SK-N-SH (cell line): ENCODE measurements around the gene MKRN2. TPM values are rescaled to one million over a fixed set of nuclear protein-coding genes. Genes with fewer than 3 reads are reported as not detected.

Source experiments
- CTCF ChIA-PET: fragments of 300-600, 350-600 bp; formaldehyde crosslinking; extraction: SDS; loops from one replicate; lab custom pipeline; 2021; lab: Yijun Ruan, JAX
- POLR2A ChIA-PET: fragments of 350-600 bp; sonication (Branson Sonifier 250); formaldehyde crosslinking; extraction: SDS; loops from one replicate; lab custom pipeline; 2020; ENCODE audit warnings: antibody characterized with exemption, inconsistent platforms; lab: Yijun Ruan, JAX
- DNase-seq: peaks from one replicate; pipeline ENCODE4 v3.0.0; 2012
- H2AFZ ChIP-seq: fragments of 200-600 bp; sonication (generic); 2 replicates; pipeline ENCODE4 v1.8.1; 2016; ENCODE audit warnings: antibody characterized with exemption, mild to moderate bottlenecking, low read depth
- H3F3A ChIP-seq: fragments of 200-600 bp; sonication (generic); replicated peaks from 2 replicates; pipeline ENCODE3; 2016; ENCODE audit warnings: antibody characterized with exemption, mild to moderate bottlenecking; ENCODE audit not compliant: insufficient read depth
- H3K27ac ChIP-seq, 2 experiments: fragments of 200-500 bp in 1 of 2; fragments of 200-600 bp in 1 of 2; sonication (Bioruptor generic) in 1 of 2; sonication (generic), shearing (Covaris generic) in 1 of 2; 2 replicates each; pipeline versions ENCODE4 v1.5.1 to v1.6.1; 2014 to 2016; ENCODE audit warnings: low read depth in 2 of 2, inconsistent platforms in 1 of 2, low read length in 1 of 2, mild to moderate bottlenecking in 1 of 2, mixed read lengths in 1 of 2
- H3K27me3 ChIP-seq: fragments of 200-600 bp; sonication (generic), shearing (Covaris generic); 2 replicates; pipeline ENCODE4 v1.6.1; 2016; ENCODE audit warnings: mixed run types; ENCODE audit not compliant: insufficient read depth
- H3K36me3 ChIP-seq, 2 experiments: fragments of 200-500 bp in 1 of 2; fragments of 200-600 bp in 1 of 2; sonication (Bioruptor generic) in 1 of 2; sonication (generic) in 1 of 2; replicated peaks in 1 of 2; 2 replicates each; pipeline versions ENCODE3 to v1.5.1; 2014 to 2016; ENCODE audit warnings: low read length in 1 of 2, mild to moderate bottlenecking in 1 of 2; ENCODE audit not compliant: insufficient read depth in 2 of 2, control insufficient read depth in 1 of 2
- H3K4me1 ChIP-seq, 2 experiments: fragments of 200-500 bp in 1 of 2; fragments of 200-600 bp in 1 of 2; sonication (Bioruptor generic) in 1 of 2; sonication (generic), shearing (Covaris generic) in 1 of 2; 2 replicates each; pipeline versions ENCODE4 v1.5.1 to v1.6.1; 2014 to 2016; ENCODE audit warnings: low read depth in 1 of 2, low read length in 1 of 2, mixed run types in 1 of 2; ENCODE audit not compliant: insufficient read depth in 2 of 2, control insufficient read depth in 1 of 2
- H3K4me2 ChIP-seq: fragments of 200-600 bp; sonication (generic), shearing (Covaris generic); 2 replicates; pipeline ENCODE4 v1.6.1; 2017; ENCODE audit warnings: mixed run types
- H3K4me3 ChIP-seq, 2 experiments: fragments of 200-500 bp in 1 of 2; fragments of 200-600 bp in 1 of 2; sonication (Bioruptor generic) in 1 of 2; sonication (generic), shearing (Covaris generic) in 1 of 2; 2 replicates each; pipeline versions ENCODE4 v1.5.1 to v1.8.1; 2014 to 2016; ENCODE audit warnings: low read depth in 2 of 2, inconsistent platforms in 1 of 2, low read length in 1 of 2, mild to moderate bottlenecking in 1 of 2, mixed read lengths in 1 of 2, moderate library complexity in 1 of 2
- H3K79me2 ChIP-seq: fragments of 200-600 bp; sonication (generic); 2 replicates; pipeline ENCODE4 v1.8.1; 2017; ENCODE audit warnings: mild to moderate bottlenecking; ENCODE audit not compliant: insufficient read depth
- H3K9ac ChIP-seq: fragments of 200-600 bp; sonication (generic); 2 replicates; pipeline ENCODE4 v1.6.1; 2017; ENCODE audit warnings: mixed run types
- H3K9me2 ChIP-seq: fragments of 200-600 bp; sonication (generic); 2 replicates; pipeline ENCODE4 v1.6.1; 2017; ENCODE audit warnings: mixed run types
- H3K9me3 ChIP-seq: fragments of 200-600 bp; sonication (generic); 2 replicates; pipeline ENCODE4 v1.6.1; 2017; ENCODE audit warnings: mixed run types, mild to moderate bottlenecking, moderate library complexity
- H4K20me1 ChIP-seq: fragments of 200-600 bp; sonication (generic); 2 replicates; pipeline ENCODE4 v1.6.1; 2017; ENCODE audit warnings: mild to moderate bottlenecking, mixed run types; ENCODE audit not compliant: insufficient read depth
- CHD2 ChIP-seq: fragments of 150-350 bp; IDR thresholded peaks from 2 replicates; pipeline ENCODE4 v1.6.1; 2018; ENCODE audit warnings: low read length; ENCODE audit not compliant: partially characterized antibody
- CTCF ChIP-seq: fragments of 200-600 bp; sonication (generic); IDR thresholded peaks from 2 replicates; pipeline ENCODE4 v1.6.1; 2017; ENCODE audit warnings: antibody characterized with exemption, mild to moderate bottlenecking, moderate library complexity
- EP300 ChIP-seq, 2 experiments: IDR thresholded peaks; 2 replicates each; pipeline versions ENCODE4 v1.4.0 to v1.6.1; 2012; ENCODE audit warnings: borderline replicate concordance in 1 of 2, low read depth in 1 of 2, low read length in 1 of 2
- NRF1 ChIP-seq: IDR thresholded peaks from 2 replicates; pipeline ENCODE4 v1.6.1; 2012; ENCODE audit warnings: low read depth, mild to moderate bottlenecking, low read length
- PBX3 ChIP-seq: IDR thresholded peaks from 2 replicates; pipeline ENCODE4; 2012
- POLR2AphosphoS5 ChIP-seq: IDR thresholded peaks from 2 replicates; pipeline ENCODE4 v1.6.1; 2012; ENCODE audit warnings: low read depth, low read length
- RXRA ChIP-seq: IDR thresholded peaks from 2 replicates; pipeline ENCODE4 v1.4.0; 2012; ENCODE audit warnings: low read depth, mild to moderate bottlenecking, borderline replicate concordance
- TEAD4 ChIP-seq: IDR thresholded peaks from 2 replicates; pipeline ENCODE4 v1.4.0; 2012; ENCODE audit warnings: mild to moderate bottlenecking, borderline replicate concordance; ENCODE audit not compliant: insufficient read depth
- YY1 ChIP-seq: IDR thresholded peaks from 2 replicates; pipeline ENCODE4 v1.4.0; 2012; ENCODE audit warnings: low read depth, mild to moderate bottlenecking
- WGBS: methylation state at CpG from one replicate; pipeline ENCODE4 v1.1.6; 2017; ENCODE audit warnings: low lambda C conversion rate; 5-methylcytosine and 5-hydroxymethylcytosine counted together
- polyA plus RNA-seq, 3 experiments: library from polyadenylated mRNA; depleted of rRNA; stranded (reverse); fragments of >200 nt; gene quantifications; 2 replicates each; pipeline ENCODE4 v1.2.3, GENCODE V29; 2012
- TF ChIP-seq, protein P1 (sequence below): IDR thresholded peaks from 2 replicates; pipeline ENCODE4 v1.4.0; 2012; ENCODE audit warnings: low read depth, borderline replicate concordance
- TF ChIP-seq, protein P2 (sequence below): IDR thresholded peaks from 2 replicates; pipeline ENCODE4 v1.4.0; 2012; ENCODE audit warnings: low read depth, borderline replicate concordance

The MKRN2 gene
- polyA plus RNA-seq, 1 of the 3 experiments (the other 2 are of a cell fraction) = 29.8 TPM

DNA sequence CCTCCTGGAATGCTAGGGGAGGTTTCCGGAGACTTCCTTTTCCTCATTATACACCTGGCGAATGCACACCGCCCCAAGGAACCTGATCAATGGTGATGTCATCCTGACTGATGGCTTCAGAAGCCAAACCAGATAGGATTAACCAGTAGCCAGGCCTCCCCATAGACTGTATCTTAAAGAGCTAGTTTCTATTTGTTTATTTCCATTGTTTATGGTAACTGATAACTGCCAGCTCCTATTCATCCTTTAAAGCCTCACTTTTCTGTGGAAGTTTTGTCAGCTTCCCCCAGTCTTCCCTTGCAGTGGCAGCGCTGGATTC lies 11.5 kb upstream of the MKRN2 start, which contains the start of gene MKRN2OS:
TSS of gene MKRN2OS (minus strand) at position 27 of the 319 bp plus-strand sequence. CDS start 35 bp downstream, outside the sequence.
- Histone ChIP-seq H3K79me2 (no peaks in the 10 kb centered on the region), H3K27me3 (no peaks in the 10 kb centered on the region), H3K27ac (no peak within 1 kb of the TSS), H3F3A (no peaks in the 10 kb centered on the region), H3K4me2 (no peak within 1 kb of the TSS), H3K4me1 (peaks cover 0 to 2% of the 10 kb centered on the region in 2 experiments; a peak in 1 of 4 replicates), H4K20me1 (no peaks in the 10 kb centered on the region), H3K9me2 (no peaks in the 10 kb centered on the region), H3K4me3 (no peak within 1 kb of the TSS), H3K36me3 (peaks cover 0 to 3% of the 10 kb centered on the region in 2 experiments), H3K9ac (no peak within 1 kb of the TSS), H2AFZ (no peak within 1 kb of the TSS), H3K9me3 (no peaks in the 10 kb centered on the region)
- DNase-seq = no peak
- TF ChIP-seq PBX3 = 0 out of 2 replicates have a peak, but pooled peaks have one; percentile 12
- no peak for TF ChIP-seq CTCF
- no peak for TF ChIP-seq YY1
- ChIA-PET POLR2A (interaction anchor here (0.7 kb wide), 1 partner anchor 8 kb away, joined by 5 read pairs; no protein-coding TSS in a partner anchor), CTCF (interaction anchor here (0.9 to 1.2 kb wide), 3 partner anchors 9 to 54 kb away, joined by 3 to 4 read pairs (median 3); no protein-coding TSS in a partner anchor)
- 90% methylated on average over 4 of the region's 4 CpGs for WGBS

DNA sequence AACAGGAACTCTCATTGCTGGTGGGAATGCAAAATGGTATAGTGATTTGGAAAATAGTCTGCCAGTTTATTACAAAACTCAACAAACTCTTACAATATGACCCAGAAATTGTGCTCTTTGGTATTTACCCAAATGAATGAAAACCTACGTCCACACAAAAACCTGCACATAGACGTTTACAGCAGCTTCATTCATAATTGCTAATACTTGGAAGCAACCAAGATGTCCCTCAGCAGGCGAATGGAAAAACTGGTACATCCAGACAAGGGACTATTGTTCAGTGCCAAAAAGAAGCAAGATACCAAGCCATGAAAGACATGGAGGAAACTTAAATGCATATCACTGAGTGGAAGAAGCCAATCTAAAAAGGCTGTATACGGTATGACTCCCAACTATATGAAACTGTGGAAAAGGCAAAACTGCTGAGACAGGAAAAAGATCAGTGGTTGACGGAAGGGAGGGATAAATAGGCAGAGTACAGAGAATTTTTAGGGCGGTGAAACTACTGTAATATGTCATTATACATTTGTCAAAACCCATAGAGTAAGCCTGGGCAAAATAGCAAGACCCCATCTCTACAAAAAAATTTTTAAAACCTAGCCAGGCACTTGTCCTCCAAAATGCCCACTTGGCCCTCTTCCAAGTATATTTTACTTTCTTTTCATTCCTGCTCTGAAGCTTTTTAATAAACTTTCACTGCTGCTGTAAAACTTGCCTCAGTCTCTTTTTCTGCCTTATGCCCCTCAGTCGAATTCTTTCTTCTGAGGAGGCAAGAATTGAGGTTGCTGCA lies 6.7 kb upstream of the MKRN2 start:
- no peak overlapping the region for H3K4me2 ChIP-seq
- 73% methylated on average over 7 of the region's 7 CpGs for WGBS
- no peak overlapping the region for H3K27ac ChIP-seq
- H3K4me1 ChIP-seq = peaks cover 0 to 2% of the 10 kb centered on the region in 2 experiments; a peak in 1 of 4 replicates
- H3K79me2 ChIP-seq = no peaks in the 10 kb centered on the region
- ChIA-PET POLR2A (no interaction called here), CTCF (no interaction called here)
- H3K9me3 ChIP-seq = no peaks in the 10 kb centered on the region
- DNase-seq = no peak
- TF ChIP-seq RXRA (no peak), EP300 (IDR thresholded peaks at IDR 0.05; ENCODE audit: borderline replicate concordance in 1 of 2, low read depth in 1 of 2, low read length in 1 of 2) (no peak), NRF1 (no peak), TEAD4 (no peak), CHD2 (no peak), POLR2AphosphoS5 (no peak)
- TF ChIP-seq, protein P1, sequence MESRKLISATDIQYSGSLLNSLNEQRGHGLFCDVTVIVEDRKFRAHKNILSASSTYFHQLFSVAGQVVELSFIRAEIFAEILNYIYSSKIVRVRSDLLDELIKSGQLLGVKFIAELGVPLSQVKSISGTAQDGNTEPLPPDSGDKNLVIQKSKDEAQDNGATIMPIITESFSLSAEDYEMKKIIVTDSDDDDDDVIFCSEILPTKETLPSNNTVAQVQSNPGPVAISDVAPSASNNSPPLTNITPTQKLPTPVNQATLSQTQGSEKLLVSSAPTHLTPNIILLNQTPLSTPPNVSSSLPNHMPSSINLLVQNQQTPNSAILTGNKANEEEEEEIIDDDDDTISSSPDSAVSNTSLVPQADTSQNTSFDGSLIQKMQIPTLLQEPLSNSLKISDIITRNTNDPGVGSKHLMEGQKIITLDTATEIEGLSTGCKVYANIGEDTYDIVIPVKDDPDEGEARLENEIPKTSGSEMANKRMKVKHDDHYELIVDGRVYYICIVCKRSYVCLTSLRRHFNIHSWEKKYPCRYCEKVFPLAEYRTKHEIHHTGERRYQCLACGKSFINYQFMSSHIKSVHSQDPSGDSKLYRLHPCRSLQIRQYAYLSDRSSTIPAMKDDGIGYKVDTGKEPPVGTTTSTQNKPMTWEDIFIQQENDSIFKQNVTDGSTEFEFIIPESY = no peak
- TF ChIP-seq, protein P2, sequence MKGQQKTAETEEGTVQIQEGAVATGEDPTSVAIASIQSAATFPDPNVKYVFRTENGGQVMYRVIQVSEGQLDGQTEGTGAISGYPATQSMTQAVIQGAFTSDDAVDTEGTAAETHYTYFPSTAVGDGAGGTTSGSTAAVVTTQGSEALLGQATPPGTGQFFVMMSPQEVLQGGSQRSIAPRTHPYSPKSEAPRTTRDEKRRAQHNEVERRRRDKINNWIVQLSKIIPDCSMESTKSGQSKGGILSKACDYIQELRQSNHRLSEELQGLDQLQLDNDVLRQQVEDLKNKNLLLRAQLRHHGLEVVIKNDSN = no peak
- no peaks in the 10 kb centered on the region for H4K20me1 ChIP-seq
- H3K4me3 ChIP-seq = no peak overlapping the region
- no peaks in the 10 kb centered on the region for H3F3A ChIP-seq
- no peak overlapping the region for H3K9ac ChIP-seq
- no peaks in the 10 kb centered on the region for H3K27me3 ChIP-seq
- no peaks in the 10 kb centered on the region for H3K9me2 ChIP-seq
- H2AFZ ChIP-seq = no peak overlapping the region
- no peaks in the 10 kb centered on the region for H3K36me3 ChIP-seq
